ENCODE data around the gene ABCA4. TPM values are rescaled to one million over a fixed set of nuclear protein-coding genes. Genes with fewer than 3 reads are reported as not detected.

Gene ABCA4
- total RNA-seq, 1 donor from 2014 or later, result 6.0 TPM

GRCh38 chr1:94119306-94119705 lies 1.6 kb downstream of the ABCA4 start:
- Mint-ChIP-seq H3K4me3 (ENCODE audit: unreplicated experiment) (no peak overlapping the region), H3K27ac (ENCODE audit: unreplicated experiment) (peak overlapping the region; percentile 52), H3K9me3 (ENCODE audit: unreplicated experiment) (no peaks in the 10 kb centered on the region), H3K36me3 (ENCODE audit: unreplicated experiment) (peaks cover 2% of the 10 kb centered on the region), H3K27me3 (ENCODE audit: unreplicated experiment) (no peaks in the 10 kb centered on the region), H3K4me1 (ENCODE audit: unreplicated experiment) (peaks cover 58% of the 10 kb centered on the region)
- no peak for TF ChIP-seq CTCF (IDR thresholded peaks at IDR 0.05)
- no peak for DNase-seq (ENCODE audit: extremely low spot score, unreplicated experiment)

DNA sequence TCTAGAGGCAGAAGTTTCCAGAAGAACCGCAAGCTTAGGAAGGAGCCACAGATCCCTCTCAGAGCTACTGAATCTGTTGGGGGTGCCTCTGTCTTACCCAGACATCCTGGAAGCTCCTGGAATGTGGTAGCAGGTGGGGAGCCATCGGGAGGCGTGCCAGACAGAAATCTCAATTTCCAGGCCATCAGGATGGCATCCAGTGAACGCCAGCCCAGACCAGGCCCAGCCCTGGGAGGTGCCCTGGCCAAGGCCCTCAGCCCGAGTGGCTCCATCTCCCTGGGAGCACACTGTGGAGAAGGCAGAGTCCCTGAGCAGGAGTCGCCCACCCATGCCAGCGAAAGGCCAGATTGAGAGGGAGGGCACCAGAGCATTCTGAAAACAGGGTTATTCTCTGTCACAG lies 2.5 kb downstream of the ABCA4 start:
- Mint-ChIP-seq H3K27me3 (ENCODE audit: unreplicated experiment) (no peaks in the 10 kb centered on the region), H3K36me3 (ENCODE audit: unreplicated experiment) (peaks cover 2% of the 10 kb centered on the region), H3K4me3 (ENCODE audit: unreplicated experiment) (no peak overlapping the region), H3K27ac (ENCODE audit: unreplicated experiment) (peak overlapping the region; percentile 98), H3K9me3 (ENCODE audit: unreplicated experiment) (no peaks in the 10 kb centered on the region), H3K4me1 (ENCODE audit: unreplicated experiment) (peaks cover 66% of the 10 kb centered on the region)
- no peak for TF ChIP-seq CTCF (IDR thresholded peaks at IDR 0.05)
- DNase-seq (ENCODE audit: extremely low spot score, unreplicated experiment), result no peak

DNA sequence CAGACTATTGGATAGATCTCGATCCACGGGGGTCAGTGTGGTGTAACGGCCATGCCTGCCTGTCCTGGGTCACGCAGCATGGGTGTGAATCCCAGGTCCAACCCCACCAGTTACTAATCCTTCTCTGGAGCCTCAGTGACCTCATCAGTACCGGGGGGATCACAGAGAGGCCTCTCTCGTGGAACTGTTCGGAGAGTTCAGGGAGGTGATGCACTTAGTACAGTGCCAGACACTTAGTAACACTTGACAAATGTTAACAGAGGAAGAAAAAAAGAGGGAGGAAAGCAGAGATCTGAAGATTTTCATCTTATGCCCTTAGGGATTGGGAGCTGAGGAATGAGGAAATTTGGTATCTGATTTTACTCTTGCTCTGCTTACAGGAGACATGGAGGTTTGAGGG lies 2.9 kb downstream of the ABCA4 start:
- no peak for TF ChIP-seq CTCF (IDR thresholded peaks at IDR 0.05)
- peaks cover 71% of the 10 kb centered on the region for H3K4me1 Mint-ChIP-seq (ENCODE audit: unreplicated experiment)
- H3K9me3 Mint-ChIP-seq (ENCODE audit: unreplicated experiment), result no peaks in the 10 kb centered on the region
- peaks cover 2% of the 10 kb centered on the region for H3K36me3 Mint-ChIP-seq (ENCODE audit: unreplicated experiment)
- no peak overlapping the region for H3K4me3 Mint-ChIP-seq (ENCODE audit: unreplicated experiment)
- peak overlapping the region; percentile 98 for H3K27ac Mint-ChIP-seq (ENCODE audit: unreplicated experiment)
- H3K27me3 Mint-ChIP-seq (ENCODE audit: unreplicated experiment), result no peaks in the 10 kb centered on the region
- no peak for DNase-seq (ENCODE audit: extremely low spot score, unreplicated experiment)

- DNase-seq (ENCODE audit: extremely low spot score, unreplicated experiment), result no peak
- Mint-ChIP-seq H3K27ac (ENCODE audit: unreplicated experiment) (peak overlapping the region; percentile 98), H3K4me3 (ENCODE audit: unreplicated experiment) (no peak overlapping the region), H3K27me3 (ENCODE audit: unreplicated experiment) (no peaks in the 10 kb centered on the region), H3K9me3 (ENCODE audit: unreplicated experiment) (no peaks in the 10 kb centered on the region), H3K36me3 (ENCODE audit: unreplicated experiment) (peaks cover 2% of the 10 kb centered on the region), H3K4me1 (ENCODE audit: unreplicated experiment) (peaks cover 74% of the 10 kb centered on the region)
- TF ChIP-seq CTCF (IDR thresholded peaks at IDR 0.05), result no peak
Observed at GRCh38 chr1:94117259-94117851, 3.6 kb downstream of the ABCA4 start.

GRCh38 chr1:94115900-94116436 lies 5.0 kb downstream of the ABCA4 start:
- no peak for DNase-seq (ENCODE audit: extremely low spot score, unreplicated experiment)

More at GRCh38 chr1:94115900-94116436, 5.0 kb downstream of the ABCA4 start:
- Mint-ChIP-seq H3K9me3 (ENCODE audit: unreplicated experiment) (no peaks in the 10 kb centered on the region), H3K4me1 (ENCODE audit: unreplicated experiment) (peaks cover 87% of the 10 kb centered on the region), H3K36me3 (ENCODE audit: unreplicated experiment) (no peaks in the 10 kb centered on the region), H3K27ac (ENCODE audit: unreplicated experiment) (peak overlapping the region; percentile 98), H3K27me3 (ENCODE audit: unreplicated experiment) (no peaks in the 10 kb centered on the region), H3K4me3 (ENCODE audit: unreplicated experiment) (no peak overlapping the region)
- TF ChIP-seq CTCF (IDR thresholded peaks at IDR 0.05), result no peak

Data from osteocyte (in vitro differentiated cells).